ENCODE results near the gene PPIL1. TPM values are rescaled to one million over a fixed set of nuclear protein-coding genes. Genes with fewer than 3 reads are reported as not detected.

The PPIL1 gene
- total and polyA plus RNA-seq, 2 of the 8 experiments (the other 6 are each of a cell fraction or from before 2014, with no cell fraction given), result 83.7 to 86.5 TPM

GRCh38 chr6:36885461-36886401 is 11.1 kb upstream of the PPIL1 start, which contains the start of gene C6orf89 (continued):
- TF ChIP-seq TCF12 (IDR thresholded peaks at IDR 0.05; ENCODE audit: low read depth, low read length) (no peak), EZH2 (IDR thresholded peaks at IDR 0.05; ENCODE audit: low read depth, low read length, severe bottlenecking) (no peak), CBX8 (IDR thresholded peaks at IDR 0.05; ENCODE audit: borderline replicate concordance, low read depth, low read length) (no peak), RNF2 (IDR thresholded peaks at IDR 0.05; ENCODE audit: borderline replicate concordance, low read depth, low read length, missing control alignments, poor library complexity, severe bottlenecking) (no peak), JUN (IDR thresholded peaks at IDR 0.05; ENCODE audit: low read depth, low read length) (no peak), SP4 (IDR thresholded peaks at IDR 0.05; ENCODE audit: low read length) (peak; percentile 76; the same call in 1 of the 2 replicates), POLR2A (IDR thresholded peaks at IDR 0.05; ENCODE audit: control extremely low read depth in 1 of 2, low read depth in 2 of 2, low read length in 2 of 2) (no peak), CTCF (IDR thresholded peaks at IDR 0.05; ENCODE audit: control extremely low read depth in 1 of 3, insufficient read depth in 1 of 3, low read depth in 1 of 3, low read length in 3 of 3) (peak; percentile 72 to 87 (median 82)), SRF (IDR thresholded peaks at IDR 0.05; ENCODE audit: low read depth, low read length) (no peak), SIX5 (IDR thresholded peaks at IDR 0.05; ENCODE audit: low read depth, low read length) (no peak), EGR1 (IDR thresholded peaks at IDR 0.05; ENCODE audit: borderline replicate concordance, low read depth, low read length) (peak; percentile 93; the same call in 1 of the 2 replicates), SIN3A (conservative IDR thresholded peaks at IDR 0.05 in 1 of 2, IDR thresholded peaks at IDR 0.05 in 1 of 2; ENCODE audit: low read depth in 1 of 2, low read length in 2 of 2) (peak; percentile 89 to 97; a peak in 2 of 4 replicates), SAP30 (IDR thresholded peaks at IDR 0.05; ENCODE audit: insufficient read depth, insufficient replicate concordance, low read length) (peak; percentile 78), RBBP5 (IDR thresholded peaks at IDR 0.05; ENCODE audit: borderline replicate concordance, low read depth, low read length) (no peak; the same call in 1 of the 2 replicates), NANOG (IDR thresholded peaks at IDR 0.05; ENCODE audit: insufficient read depth, low read depth, low read length, poor library complexity, severe bottlenecking) (no peak), MAX (IDR thresholded peaks at IDR 0.05) (peak; percentile 77), BACH1 (IDR thresholded peaks at IDR 0.05; ENCODE audit: low read length) (peak; percentile 28; the same call in 1 of the 2 replicates), RFX5 (IDR thresholded peaks at IDR 0.05; ENCODE audit: borderline replicate concordance, low read depth, low read length) (no peak), TBP (IDR thresholded peaks at IDR 0.05; ENCODE audit: low read depth, low read length) (peak; percentile 16; the same call in 1 of the 2 replicates), TEAD4 (IDR thresholded peaks at IDR 0.05; ENCODE audit: low read depth, low read length) (no peak)
